HEK293T (cell line): ENCODE data around the gene CUZD1.

Experiments
- ARNT ChIP-seq: fragments of 450-650 bp; IDR thresholded peaks from 2 replicates; pipeline ENCODE4 v1.6.1; 2017; ENCODE audit warnings: mild to moderate bottlenecking
- BHLHE40 ChIP-seq: fragments of 450-650 bp; IDR thresholded peaks from 2 replicates; pipeline ENCODE4 v1.6.1; 2016; ENCODE audit warnings: mild to moderate bottlenecking, moderate library complexity, borderline replicate concordance
- CTBP1 ChIP-seq: fragments of 450-650 bp; IDR thresholded peaks from 2 replicates; pipeline ENCODE4 v1.6.1; 2016; ENCODE audit warnings: borderline replicate concordance
- ELF4 ChIP-seq: fragments of 450-650 bp; IDR thresholded peaks from 2 replicates; pipeline ENCODE4 v1.6.1; 2017; ENCODE audit warnings: antibody characterized with exemption
- FOXA1 ChIP-seq: fragments of 450-650 bp; IDR thresholded peaks from 2 replicates; pipeline ENCODE4 v1.6.1; 2016; ENCODE audit warnings: mild to moderate bottlenecking
- FOXK2 ChIP-seq: fragments of 450-650 bp; IDR thresholded peaks from 2 replicates; pipeline ENCODE4 v1.6.1; 2016; ENCODE audit warnings: mild to moderate bottlenecking
- FOXM1 ChIP-seq: fragments of 450-650 bp; IDR thresholded peaks from 2 replicates; pipeline ENCODE4 v1.6.1; 2017; ENCODE audit warnings: mild to moderate bottlenecking, borderline replicate concordance
- L3MBTL2 ChIP-seq: fragments of 450-650 bp; conservative IDR thresholded peaks from 2 replicates; pipeline ENCODE4 v1.6.1; 2016; ENCODE audit warnings: mild to moderate bottlenecking
- LEF1 ChIP-seq: fragments of 450-650 bp; IDR thresholded peaks from 2 replicates; pipeline ENCODE4 v1.6.1; 2017; ENCODE audit warnings: mild to moderate bottlenecking, borderline replicate concordance
- NFRKB ChIP-seq: fragments of 450-650 bp; IDR thresholded peaks from 2 replicates; pipeline ENCODE4 v1.6.1; 2016; ENCODE audit warnings: mild to moderate bottlenecking, moderate library complexity
- PKNOX1 ChIP-seq: fragments of 450-650 bp; IDR thresholded peaks from 2 replicates; pipeline ENCODE4 v1.6.1; 2016
- SP1 ChIP-seq: fragments of 450-650 bp; IDR thresholded peaks from 2 replicates; pipeline ENCODE4 v1.6.1; 2017
- SUZ12 ChIP-seq: fragments of 450-650 bp; IDR thresholded peaks from 2 replicates; pipeline ENCODE4 v1.6.1; 2016; ENCODE audit warnings: mild to moderate bottlenecking
- TARDBP ChIP-seq: fragments of 450-650 bp; IDR thresholded peaks from 2 replicates; pipeline ENCODE4 v1.6.1; 2016

- TF ChIP-seq NFRKB = no peak
- TF ChIP-seq ARNT = no peak
- no peak for TF ChIP-seq FOXM1
- no peak for TF ChIP-seq CTBP1
- TF ChIP-seq SP1 = no peak
- TF ChIP-seq FOXA1 = no peak
- TF ChIP-seq LEF1 = no peak
- no peak for TF ChIP-seq SUZ12
- no peak for TF ChIP-seq BHLHE40
- no peak for TF ChIP-seq TARDBP
- no peak for TF ChIP-seq ELF4
- no peak for TF ChIP-seq FOXK2
- TF ChIP-seq PKNOX1 = no peak
- no peak for TF ChIP-seq L3MBTL2
Measured at GRCh38 chr10:122877264-122877663, 31.6 kb upstream of the CUZD1 start.
